Measurements from ENCODE around the gene KIRREL3. TPM values are rescaled to one million over a fixed set of nuclear protein-coding genes. Genes with fewer than 3 reads are reported as not detected.

KIRREL3 gene
- total RNA-seq, 1 donor from 2014 or later = 26.5 TPM

GRCh38 chr11:126592496-126593410 is 407.8 kb downstream of the KIRREL3 start:
- DNase-seq (ENCODE audit: low spot score in 2 of 2) (no peak), FAIRE-seq (no peak)

DNA sequence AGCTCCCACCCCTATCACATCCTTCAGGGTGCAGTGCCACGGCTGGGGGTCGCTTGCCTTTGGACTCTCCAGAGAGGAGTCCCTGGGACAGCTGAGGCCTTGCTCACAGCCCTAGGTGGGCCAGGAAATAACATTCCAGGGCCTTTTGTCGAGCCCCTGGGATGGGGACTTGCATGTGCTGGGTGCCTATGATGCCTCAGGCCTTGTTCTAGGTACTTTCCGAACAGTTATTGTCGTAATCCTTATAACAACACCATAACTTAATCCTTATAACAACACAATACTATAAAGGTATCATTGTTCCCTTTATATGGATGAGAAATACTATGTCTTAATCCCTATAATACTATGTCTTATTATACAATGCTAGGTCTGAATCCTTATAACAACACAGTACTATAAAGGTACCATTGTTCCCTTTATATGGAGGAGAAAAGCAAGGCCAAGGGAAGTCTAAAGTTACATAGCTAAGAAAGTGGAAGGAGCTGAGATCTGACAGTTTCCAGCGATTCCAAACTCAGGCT is 408.5 kb downstream of the KIRREL3 start:
- no peak for DNase-seq (ENCODE audit: low spot score in 2 of 2)
- no peak for FAIRE-seq

- DNase-seq (ENCODE audit: low spot score in 2 of 2) (no peak), FAIRE-seq (no peak)
These were observed 411.1 kb downstream of the KIRREL3 start for GRCh38 chr11:126589492-126589803.

DNA sequence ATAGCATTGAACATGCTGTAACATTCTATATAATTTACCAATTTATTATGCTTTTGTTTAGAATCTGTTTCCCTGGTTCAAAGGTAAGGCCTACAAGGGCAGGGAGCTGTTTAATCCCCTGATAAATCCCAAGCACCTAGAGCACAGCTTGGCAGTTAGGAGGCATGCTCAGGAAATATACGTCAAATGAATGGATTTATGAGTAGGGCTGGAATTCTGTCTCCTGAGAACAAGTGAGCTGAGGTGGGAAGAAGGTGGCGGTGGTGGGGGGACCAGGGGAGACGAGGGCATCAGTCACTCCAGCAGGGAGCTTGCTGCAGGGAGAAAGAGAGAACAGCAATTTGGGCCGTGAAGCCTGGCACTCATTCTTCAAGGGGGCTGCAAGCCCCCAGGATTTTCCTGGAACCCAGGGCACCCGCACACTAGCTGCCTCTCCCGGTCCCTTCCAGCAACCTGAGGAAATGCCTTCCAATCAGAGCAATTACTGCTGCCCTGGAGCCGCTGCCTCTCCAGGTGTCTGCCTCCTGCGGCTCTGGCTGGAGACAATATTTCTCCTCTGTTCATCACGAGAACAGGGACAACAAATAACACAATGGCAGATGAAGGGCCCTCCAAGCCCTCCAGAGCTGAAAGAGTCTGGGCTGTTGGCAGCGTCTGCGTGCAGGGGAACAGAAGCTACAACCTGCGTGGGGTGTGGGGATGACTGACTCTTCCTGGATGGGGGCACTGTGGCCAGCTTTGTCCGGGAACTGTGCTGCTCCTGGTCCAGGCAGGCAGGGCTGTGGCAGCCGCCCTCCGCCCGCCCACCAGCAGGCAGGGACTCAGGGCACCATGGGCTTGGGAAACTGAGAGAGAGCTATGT is 411.7 kb downstream of the KIRREL3 start:
- no peak for FAIRE-seq
- DNase-seq (ENCODE audit: low spot score in 2 of 2) = no peak

- no peak for FAIRE-seq
- DNase-seq (ENCODE audit: low spot score in 2 of 2) = no peak
These were observed 413.0 kb downstream of the KIRREL3 start for GRCh38 chr11:126587541-126587940.

GRCh38 chr11:126585774-126586491 is 414.6 kb downstream of the KIRREL3 start:
- no peak for FAIRE-seq
- DNase-seq (ENCODE audit: low spot score in 2 of 2) = peak in 1 of 2 donors; percentile 60

DNA sequence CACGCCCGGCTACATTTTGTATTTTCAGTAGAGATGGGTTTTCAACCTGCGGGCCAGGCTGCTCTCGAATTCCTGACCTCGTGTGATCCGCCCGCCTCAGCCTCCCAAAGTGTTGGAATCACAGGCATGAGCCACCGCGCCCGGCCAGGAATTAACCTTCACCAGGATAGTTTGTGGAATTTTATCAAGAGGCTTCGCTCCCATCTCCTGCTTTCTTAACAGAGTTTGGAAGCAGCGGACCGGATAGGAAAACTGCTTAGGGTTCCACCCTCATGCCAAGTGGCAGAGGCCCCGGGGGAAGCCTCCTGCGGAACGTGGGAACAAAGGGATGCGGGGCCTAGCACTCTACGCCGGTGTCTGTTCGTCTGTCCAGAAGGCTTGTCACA is 415.2 kb downstream of the KIRREL3 start:
- DNase-seq (ENCODE audit: low spot score in 2 of 2) (no peak), FAIRE-seq (no peak)

GRCh38 chr11:126583594-126584427 is 416.8 kb downstream of the KIRREL3 start:
- DNase-seq (ENCODE audit: low spot score in 2 of 2) (no peak), FAIRE-seq (no peak)

- no peak for DNase-seq (ENCODE audit: low spot score in 2 of 2)
- FAIRE-seq = no peak
These were observed 417.5 kb downstream of the KIRREL3 start for GRCh38 chr11:126583101-126583500.

GRCh38 chr11:126581871-126582648 is 418.5 kb downstream of the KIRREL3 start:
- FAIRE-seq (no peak), DNase-seq (ENCODE audit: low spot score in 2 of 2) (no peak)

DNA sequence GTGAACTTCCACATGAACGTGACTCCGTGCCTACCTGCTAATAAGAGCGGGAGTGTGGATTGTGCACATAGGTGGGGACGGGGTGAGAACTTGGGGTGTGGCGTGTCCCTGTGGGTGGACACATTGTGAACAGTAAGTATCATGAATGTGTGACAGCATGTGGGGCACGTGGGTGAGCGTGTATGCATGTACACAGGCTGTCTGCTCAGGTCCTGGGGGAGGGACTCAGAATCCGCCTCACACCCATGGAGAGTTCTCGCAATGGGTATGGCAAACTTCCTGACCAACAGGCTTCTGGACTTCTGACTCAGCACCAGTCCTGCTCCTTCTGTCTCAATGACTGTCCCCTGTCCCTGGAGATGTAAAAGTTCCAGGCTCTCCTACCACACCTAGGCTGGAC is 422.1 kb downstream of the KIRREL3 start:
- FAIRE-seq (no peak), DNase-seq (ENCODE audit: low spot score in 2 of 2) (no peak)

GRCh38 chr11:126578021-126578420 is 422.5 kb downstream of the KIRREL3 start:
- FAIRE-seq = no peak
- no peak for DNase-seq (ENCODE audit: low spot score in 2 of 2)

DNA sequence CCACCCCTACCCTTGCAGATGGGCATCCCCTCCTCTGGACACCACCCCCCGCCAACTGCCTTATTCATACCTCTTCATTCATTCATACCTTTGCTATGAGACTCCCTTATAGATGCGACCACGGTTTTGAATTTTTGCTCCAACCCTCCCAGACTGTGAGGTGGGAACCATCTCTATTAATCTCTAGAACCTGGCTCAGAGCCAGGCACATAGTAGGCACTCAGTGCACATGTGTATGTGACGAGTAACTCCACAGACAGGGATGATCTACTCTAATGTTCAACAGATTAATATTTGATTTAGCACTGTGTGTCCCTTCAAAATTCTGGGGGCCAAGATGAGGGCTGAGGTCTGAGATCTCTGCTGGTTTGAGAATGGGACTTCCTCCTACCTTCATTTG is 424.7 kb downstream of the KIRREL3 start:
- no peak for DNase-seq (ENCODE audit: low spot score in 2 of 2)

GRCh38 chr11:126573325-126573978 is 427.1 kb downstream of the KIRREL3 start:
- no peak for FAIRE-seq
- no peak for DNase-seq (ENCODE audit: low spot score in 2 of 2)

More for the DNA sequence above, 424.7 kb downstream of the KIRREL3 start:
- no peak for FAIRE-seq

DNA sequence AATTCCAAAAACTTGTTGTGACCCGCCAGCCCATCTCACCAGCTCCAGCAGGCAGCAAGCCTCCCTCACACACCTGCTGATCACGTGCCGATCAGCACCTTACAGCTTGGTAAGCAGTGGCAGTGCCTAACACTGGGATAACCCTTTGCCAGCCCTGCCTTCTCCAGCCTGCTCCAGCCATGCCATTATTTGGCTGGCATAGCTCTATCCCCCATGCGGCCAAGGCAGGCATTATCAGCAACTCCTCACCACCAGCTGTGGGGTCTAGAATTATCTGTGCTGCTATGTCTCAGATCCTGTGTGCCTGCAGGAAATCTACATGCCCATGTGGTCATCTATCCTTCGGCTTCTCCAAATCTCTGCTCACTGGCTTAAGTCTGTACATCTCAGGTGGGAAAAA is 430.1 kb downstream of the KIRREL3 start:
- FAIRE-seq = no peak
- no peak for DNase-seq (ENCODE audit: low spot score in 2 of 2)

GRCh38 chr11:126567419-126567818 is 433.2 kb downstream of the KIRREL3 start:
- no peak for FAIRE-seq
- DNase-seq (ENCODE audit: low spot score in 2 of 2) = no peak

- no peak for DNase-seq (ENCODE audit: low spot score in 2 of 2)
- FAIRE-seq = no peak
These were observed 436.0 kb downstream of the KIRREL3 start for GRCh38 chr11:126564566-126564965.

DNA sequence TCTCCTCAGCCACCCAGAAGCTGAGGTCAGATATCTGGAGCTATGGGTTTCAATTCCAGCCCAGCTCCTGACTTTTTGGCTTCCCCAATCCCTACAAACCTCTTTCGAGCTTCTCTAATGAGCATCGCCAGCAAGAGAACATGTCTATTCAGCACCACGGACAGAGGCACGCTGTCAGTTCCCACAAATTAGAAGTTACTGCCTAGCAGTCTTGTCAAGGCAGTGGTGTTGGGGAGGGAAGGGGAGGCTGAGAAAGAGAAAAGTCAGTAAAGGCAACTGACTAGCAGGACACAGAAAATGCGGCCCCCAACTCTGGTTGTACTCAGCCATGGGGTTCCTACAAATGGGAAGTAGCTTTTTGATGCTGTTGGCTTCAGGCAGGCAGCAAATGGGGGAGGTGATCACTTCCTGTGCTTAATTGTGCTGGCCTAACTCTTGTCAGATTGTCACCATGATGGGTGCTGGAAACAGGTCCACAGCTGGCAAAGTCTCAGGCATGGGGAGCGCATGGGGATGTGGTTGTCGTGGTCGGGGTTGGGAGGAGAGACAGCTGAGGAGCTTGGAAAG is 439.2 kb downstream of the KIRREL3 start:
- DNase-seq (ENCODE audit: low spot score in 2 of 2) = peak in 1 of 2 donors; percentile 27
- no peak for FAIRE-seq
